Activated CD4-positive, alpha-beta memory T cell treated with anti-CD3 and anti-CD28 coated beads, Interleukin-2, amount 10 ng/mL, durations not matched to agents 7 days and 5 days (primary cell): ENCODE results near the gene ECT2. TPM values are rescaled to one million over a fixed set of nuclear protein-coding genes. Genes with fewer than 3 reads are reported as not detected.

Source experiments
- CTCF ChIA-PET: fragments of 350-600 bp; sonication (Branson Sonifier 250); formaldehyde crosslinking; loops from one replicate; lab custom pipeline; 2021; ENCODE audit warnings: antibody characterized with exemption, inconsistent platforms; lab: Charles Lee
- POLR2A ChIA-PET: fragments of 350-600 bp; sonication (Branson Sonifier 250); formaldehyde crosslinking; loops from one replicate; lab custom pipeline; 2021; ENCODE audit warnings: antibody characterized with exemption; lab: Charles Lee
- DNase-seq: peaks from one replicate; pipeline ENCODE4 v3.0.0-alpha.2; 2020
- H3K27ac Mint-ChIP-seq: one replicate; pipeline ENCODE4 v1.8.0; 2021; ENCODE audit warnings: mild to moderate bottlenecking, mixed read lengths
- H3K27me3 Mint-ChIP-seq: one replicate; pipeline ENCODE4 v1.8.0; 2021; ENCODE audit warnings: mixed read lengths
- H3K36me3 Mint-ChIP-seq: one replicate; pipeline ENCODE4 v1.8.0; 2021; ENCODE audit warnings: low read depth, mixed read lengths
- H3K4me1 Mint-ChIP-seq: one replicate; pipeline ENCODE4 v1.8.0; 2021; ENCODE audit warnings: mixed read lengths
- H3K4me3 Mint-ChIP-seq: one replicate; pipeline ENCODE4 v1.8.0; 2021; ENCODE audit warnings: mild to moderate bottlenecking, mixed read lengths
- H3K9me3 Mint-ChIP-seq: one replicate; pipeline ENCODE4 v1.8.0; 2021; ENCODE audit warnings: mixed read lengths
- total RNA-seq, 2 experiments: library from RNA; stranded (reverse); gene quantifications; one replicate each; pipeline ENCODE4 v1.2.3, GENCODE V29; 2021

ECT2 gene
- total RNA-seq, 2 experiments from 2014 or later, result 67.7 to 68.8 TPM

GRCh38 chr3:172782235-172782634 is 31.7 kb downstream of the ECT2 start:
- Mint-ChIP-seq H3K4me1 (peaks cover 3% of the 10 kb centered on the region), H3K27me3 (no peaks in the 10 kb centered on the region), H3K36me3 (peaks cover 53% of the 10 kb centered on the region), H3K4me3 (no peak overlapping the region), H3K9me3 (no peaks in the 10 kb centered on the region), H3K27ac (no peak overlapping the region)
- CTCF ChIA-PET, result no interaction called here
- POLR2A ChIA-PET, result no interaction called here
- DNase-seq, result no peak

- Mint-ChIP-seq H3K9me3 (no peaks in the 10 kb centered on the region), H3K36me3 (peaks cover 70% of the 10 kb centered on the region), H3K4me1 (no peaks in the 10 kb centered on the region), H3K4me3 (no peak overlapping the region), H3K27me3 (no peaks in the 10 kb centered on the region), H3K27ac (no peak overlapping the region)
- POLR2A ChIA-PET, result interaction anchor here (1.0 to 1.5 kb wide), 3 partner anchors 13 to 36 kb away, joined by 3 to 4 read pairs (median 3); partner anchors contain the start of gene ECT2
- DNase-seq, result no peak
- CTCF ChIA-PET, result interaction anchor here (1.6 kb wide), 1 partner anchor 36 kb away, joined by 3 read pairs; the partner anchor contains the start of gene ECT2
These were observed 35.5 kb downstream of the ECT2 start for GRCh38 chr3:172786036-172786435.

- CTCF ChIA-PET, result no interaction called here
- H3K36me3 Mint-ChIP-seq, result peaks cover 76% of the 10 kb centered on the region
- DNase-seq, result no peak
- no peaks in the 10 kb centered on the region for H3K4me1 Mint-ChIP-seq
- no peak overlapping the region for H3K4me3 Mint-ChIP-seq
- POLR2A ChIA-PET, result interaction anchor here (1.2 to 1.5 kb wide), 2 partner anchors 14 to 35 kb away, joined by 3 to 4 read pairs; no protein-coding TSS in a partner anchor
- no peaks in the 10 kb centered on the region for H3K27me3 Mint-ChIP-seq
- H3K9me3 Mint-ChIP-seq, result no peaks in the 10 kb centered on the region
- no peak overlapping the region for H3K27ac Mint-ChIP-seq
These were observed 36.5 kb downstream of the ECT2 start for GRCh38 chr3:172787019-172787418.

GRCh38 chr3:172787746-172788145 is 37.2 kb downstream of the ECT2 start:
- Mint-ChIP-seq H3K4me1 (no peaks in the 10 kb centered on the region), H3K9me3 (no peaks in the 10 kb centered on the region), H3K27ac (no peak overlapping the region), H3K27me3 (no peaks in the 10 kb centered on the region), H3K36me3 (peaks cover 78% of the 10 kb centered on the region), H3K4me3 (no peak overlapping the region)
- no peak for DNase-seq
- CTCF ChIA-PET, result no interaction called here
- POLR2A ChIA-PET, result no interaction called here

GRCh38 chr3:172799246-172799645 is 48.7 kb downstream of the ECT2 start:
- peaks cover 16% of the 10 kb centered on the region for H3K4me1 Mint-ChIP-seq
- POLR2A ChIA-PET, result interaction anchor here (1.5 kb wide), 1 partner anchor 38 kb away, joined by 3 read pairs; no protein-coding TSS in a partner anchor
- no peaks in the 10 kb centered on the region for H3K27me3 Mint-ChIP-seq
- H3K4me3 Mint-ChIP-seq, result no peak overlapping the region
- H3K9me3 Mint-ChIP-seq, result no peaks in the 10 kb centered on the region
- no peak overlapping the region for H3K27ac Mint-ChIP-seq
- DNase-seq, result no peak
- CTCF ChIA-PET, result interaction anchor here (0.9 to 1.4 kb wide), 2 partner anchors 8 to 10 kb away, joined by 3 read pairs; no protein-coding TSS in a partner anchor
- peaks cover 59% of the 10 kb centered on the region for H3K36me3 Mint-ChIP-seq

- H3K27ac Mint-ChIP-seq, result no peak overlapping the region
- H3K27me3 Mint-ChIP-seq, result no peaks in the 10 kb centered on the region
- H3K9me3 Mint-ChIP-seq, result no peaks in the 10 kb centered on the region
- peaks cover 62% of the 10 kb centered on the region for H3K36me3 Mint-ChIP-seq
- peaks cover 14% of the 10 kb centered on the region for H3K4me1 Mint-ChIP-seq
- ChIA-PET CTCF (interaction anchor here (1.4 kb wide), 1 partner anchor 9 kb away, joined by 3 read pairs; no protein-coding TSS in a partner anchor), POLR2A (interaction anchor here (0.9 kb wide), 1 partner anchor 10 kb away, joined by 4 read pairs; no protein-coding TSS in a partner anchor)
- no peak overlapping the region for H3K4me3 Mint-ChIP-seq
- no peak for DNase-seq
These were observed 49.6 kb downstream of the ECT2 start for GRCh38 chr3:172800156-172800555.

- Mint-ChIP-seq H3K36me3 (peaks cover 64% of the 10 kb centered on the region), H3K4me1 (peaks cover 14% of the 10 kb centered on the region), H3K27ac (peak overlapping the region; percentile 11), H3K27me3 (no peaks in the 10 kb centered on the region), H3K4me3 (peak overlapping the region; percentile 3), H3K9me3 (no peaks in the 10 kb centered on the region)
- CTCF ChIA-PET, result interaction anchor here (0.6 kb wide), 1 partner anchor 825 kb away, joined by 3 read pairs; no protein-coding TSS in a partner anchor
- POLR2A ChIA-PET, result interaction anchor here (1.0 kb wide), 2 partner anchors 11 to 39 kb away, joined by 3 read pairs; no protein-coding TSS in a partner anchor
- DNase-seq, result no peak
These were observed 53.0 kb downstream of the ECT2 start for GRCh38 chr3:172803489-172803888.

- Mint-ChIP-seq H3K4me1 (peaks cover 14% of the 10 kb centered on the region), H3K9me3 (no peaks in the 10 kb centered on the region), H3K27ac (no peak overlapping the region), H3K36me3 (peaks cover 66% of the 10 kb centered on the region), H3K4me3 (no peak overlapping the region), H3K27me3 (no peaks in the 10 kb centered on the region)
- no peak for DNase-seq
- POLR2A ChIA-PET, result no interaction called here
- CTCF ChIA-PET, result interaction anchor here (0.6 kb wide), 1 partner anchor 824 kb away, joined by 3 read pairs; no protein-coding TSS in a partner anchor
These were observed 53.8 kb downstream of the ECT2 start for GRCh38 chr3:172804323-172804722.

- POLR2A ChIA-PET, result no interaction called here
- Mint-ChIP-seq H3K9me3 (no peaks in the 10 kb centered on the region), H3K27ac (no peak overlapping the region), H3K4me3 (no peak overlapping the region), H3K36me3 (peaks cover 39% of the 10 kb centered on the region), H3K4me1 (no peaks in the 10 kb centered on the region), H3K27me3 (no peaks in the 10 kb centered on the region)
- CTCF ChIA-PET, result interaction anchor here (0.8 to 1.4 kb wide), 2 partner anchors 10 to 124 kb away, joined by 3 read pairs; no protein-coding TSS in a partner anchor
- no peak for DNase-seq
These were observed 58.5 kb downstream of the ECT2 start for GRCh38 chr3:172808969-172809546.

GRCh38 chr3:172811099-172811498 is 60.6 kb downstream of the ECT2 start:
- POLR2A ChIA-PET, result no interaction called here
- no peaks in the 10 kb centered on the region for H3K27me3 Mint-ChIP-seq
- CTCF ChIA-PET, result no interaction called here

GRCh38 chr3:172813462-172813861 is 62.9 kb downstream of the ECT2 start:
- POLR2A ChIA-PET, result no interaction called here
- H3K4me3 Mint-ChIP-seq, result no peak overlapping the region
- CTCF ChIA-PET, result no interaction called here
- peaks cover 33% of the 10 kb centered on the region for H3K36me3 Mint-ChIP-seq
- no peaks in the 10 kb centered on the region for H3K9me3 Mint-ChIP-seq
- no peaks in the 10 kb centered on the region for H3K4me1 Mint-ChIP-seq
- no peak overlapping the region for H3K27ac Mint-ChIP-seq
- no peak for DNase-seq
- no peaks in the 10 kb centered on the region for H3K27me3 Mint-ChIP-seq

More at GRCh38 chr3:172811099-172811498, 60.6 kb downstream of the ECT2 start:
- Mint-ChIP-seq H3K9me3 (no peaks in the 10 kb centered on the region), H3K27ac (no peak overlapping the region), H3K4me3 (no peak overlapping the region), H3K36me3 (peaks cover 34% of the 10 kb centered on the region), H3K4me1 (no peaks in the 10 kb centered on the region)
- DNase-seq, result no peak

GRCh38 chr3:172814738-172815137 is 64.2 kb downstream of the ECT2 start:
- no peaks in the 10 kb centered on the region for H3K4me1 Mint-ChIP-seq
- no peak overlapping the region for H3K4me3 Mint-ChIP-seq
- H3K9me3 Mint-ChIP-seq, result no peaks in the 10 kb centered on the region
- peaks cover 23% of the 10 kb centered on the region for H3K36me3 Mint-ChIP-seq
- no peak for DNase-seq
- ChIA-PET POLR2A (no interaction called here), CTCF (no interaction called here)
- H3K27me3 Mint-ChIP-seq, result no peaks in the 10 kb centered on the region
- no peak overlapping the region for H3K27ac Mint-ChIP-seq

- H3K27me3 Mint-ChIP-seq, result no peaks in the 10 kb centered on the region
- no peak overlapping the region for H3K27ac Mint-ChIP-seq
- ChIA-PET CTCF (no interaction called here), POLR2A (interaction anchor here (1.0 kb wide), 1 partner anchor 13 kb away, joined by 4 read pairs; no protein-coding TSS in a partner anchor)
- peaks cover 28% of the 10 kb centered on the region for H3K36me3 Mint-ChIP-seq
- H3K9me3 Mint-ChIP-seq, result no peaks in the 10 kb centered on the region
- H3K4me3 Mint-ChIP-seq, result no peak overlapping the region
- no peaks in the 10 kb centered on the region for H3K4me1 Mint-ChIP-seq
- DNase-seq, result no peak
These were observed 65.3 kb downstream of the ECT2 start for GRCh38 chr3:172815857-172816256.
